Measurements from ENCODE around the gene MEF2D. TPM values are rescaled to one million over a fixed set of nuclear protein-coding genes. Genes with fewer than 3 reads are reported as not detected.

MEF2D gene
- polyA plus RNA-seq, 1 donor (not counting 4 experiments of a cell fraction or from before 2014, with no cell fraction given), result 9.3 TPM

DNA sequence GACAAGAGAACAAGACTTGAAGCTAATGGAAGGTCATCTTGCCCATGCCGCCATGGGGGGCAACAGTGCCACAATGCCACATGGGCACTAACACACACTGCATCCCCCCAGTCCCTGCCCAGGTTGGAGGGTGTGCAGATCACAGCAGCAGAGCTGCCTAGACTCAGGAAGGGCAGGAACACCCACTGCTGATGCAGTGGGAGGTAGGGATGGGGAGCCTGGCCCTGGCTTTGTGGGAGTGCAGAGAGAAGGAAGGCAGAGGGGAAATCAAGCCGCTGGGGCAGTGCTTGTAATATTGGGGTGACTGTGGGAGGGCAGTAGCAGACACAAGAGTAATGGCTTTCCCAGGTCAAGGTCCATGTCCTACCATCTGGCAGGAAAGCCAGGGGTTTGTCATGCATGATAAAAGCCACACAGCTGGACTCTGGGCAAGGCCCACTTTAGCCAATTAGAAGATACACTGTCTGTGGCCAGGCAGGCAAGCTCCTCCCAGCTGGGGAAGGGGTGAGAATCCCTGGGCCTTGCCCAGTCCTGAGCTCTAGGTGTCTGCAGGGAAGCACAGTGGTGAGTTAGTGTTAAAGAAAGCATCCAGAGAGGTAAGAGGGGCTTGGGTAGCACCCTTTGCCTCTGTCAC lies 25.4 kb upstream of the MEF2D start:
- no peaks in the 10 kb centered on the region for H3K4me1 ChIP-seq (ENCODE audit: control insufficient read depth, extremely low read depth, insufficient read depth, low read length)
- FAIRE-seq (no peak), DNase-seq (ENCODE audit: low read depth, low spot score) (no peak)
- dilution Hi-C loops (cut with MboI; ENCODE audit: extremely low pct_ligation_motif_present, low sequenced_read_pairs), result no loop called here
- no peaks in the 10 kb centered on the region for H3K27me3 ChIP-seq (ENCODE audit: control insufficient read depth, extremely low read depth, insufficient read depth, low read length)
- H4K20me1 ChIP-seq (ENCODE audit: control insufficient read depth, extremely low read depth, insufficient read depth, low read length), result no peaks in the 10 kb centered on the region
- H3K9ac ChIP-seq (ENCODE audit: control insufficient read depth, extremely low read depth, insufficient read depth, low read length), result no peak overlapping the region
- H3K4me3 ChIP-seq (ENCODE audit: control insufficient read depth in 2 of 3, extremely low read depth in 1 of 3, insufficient read depth in 2 of 3, low read depth in 1 of 3, low read length in 3 of 3), result no peak overlapping the region
- TF ChIP-seq, protein P1, sequence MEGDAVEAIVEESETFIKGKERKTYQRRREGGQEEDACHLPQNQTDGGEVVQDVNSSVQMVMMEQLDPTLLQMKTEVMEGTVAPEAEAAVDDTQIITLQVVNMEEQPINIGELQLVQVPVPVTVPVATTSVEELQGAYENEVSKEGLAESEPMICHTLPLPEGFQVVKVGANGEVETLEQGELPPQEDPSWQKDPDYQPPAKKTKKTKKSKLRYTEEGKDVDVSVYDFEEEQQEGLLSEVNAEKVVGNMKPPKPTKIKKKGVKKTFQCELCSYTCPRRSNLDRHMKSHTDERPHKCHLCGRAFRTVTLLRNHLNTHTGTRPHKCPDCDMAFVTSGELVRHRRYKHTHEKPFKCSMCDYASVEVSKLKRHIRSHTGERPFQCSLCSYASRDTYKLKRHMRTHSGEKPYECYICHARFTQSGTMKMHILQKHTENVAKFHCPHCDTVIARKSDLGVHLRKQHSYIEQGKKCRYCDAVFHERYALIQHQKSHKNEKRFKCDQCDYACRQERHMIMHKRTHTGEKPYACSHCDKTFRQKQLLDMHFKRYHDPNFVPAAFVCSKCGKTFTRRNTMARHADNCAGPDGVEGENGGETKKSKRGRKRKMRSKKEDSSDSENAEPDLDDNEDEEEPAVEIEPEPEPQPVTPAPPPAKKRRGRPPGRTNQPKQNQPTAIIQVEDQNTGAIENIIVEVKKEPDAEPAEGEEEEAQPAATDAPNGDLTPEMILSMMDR (optimal IDR thresholded peaks at IDR 0.05 in 1 of 3, IDR thresholded peaks at IDR 0.05 in 1 of 3, conservative IDR thresholded peaks at IDR 0.05 in 1 of 3; ENCODE audit: extremely low read depth in 1 of 3, insufficient read depth in 2 of 3, low read length in 3 of 3), result no peak
- TF ChIP-seq EZH2 (IDR thresholded peaks at IDR 0.05; ENCODE audit: low read length), result no peak
- H2AFZ ChIP-seq (ENCODE audit: control insufficient read depth, low read length), result no peak overlapping the region
- H3K36me3 ChIP-seq (ENCODE audit: control insufficient read depth in 2 of 2, extremely low read depth in 1 of 2, insufficient read depth in 2 of 2, low read length in 2 of 2), result peaks cover 0 to 29% of the 10 kb centered on the region in 2 experiments
- no peaks in the 10 kb centered on the region for H3K79me2 ChIP-seq (ENCODE audit: control insufficient read depth, insufficient read depth, low read length)
- H3K27ac ChIP-seq (ENCODE audit: control insufficient read depth, insufficient read depth, low read length), result no peak overlapping the region
- no peak overlapping the region for H3K4me2 ChIP-seq (ENCODE audit: control insufficient read depth, extremely low read depth, insufficient read depth, low read depth, low read length)
- no peaks in the 10 kb centered on the region for H3K9me1 ChIP-seq (ENCODE audit: control insufficient read depth, extremely low read depth, insufficient read depth, low read length)
- H3K9me3 ChIP-seq (ENCODE audit: control insufficient read depth, low read depth, low read length), result no peaks in the 10 kb centered on the region

DNA sequence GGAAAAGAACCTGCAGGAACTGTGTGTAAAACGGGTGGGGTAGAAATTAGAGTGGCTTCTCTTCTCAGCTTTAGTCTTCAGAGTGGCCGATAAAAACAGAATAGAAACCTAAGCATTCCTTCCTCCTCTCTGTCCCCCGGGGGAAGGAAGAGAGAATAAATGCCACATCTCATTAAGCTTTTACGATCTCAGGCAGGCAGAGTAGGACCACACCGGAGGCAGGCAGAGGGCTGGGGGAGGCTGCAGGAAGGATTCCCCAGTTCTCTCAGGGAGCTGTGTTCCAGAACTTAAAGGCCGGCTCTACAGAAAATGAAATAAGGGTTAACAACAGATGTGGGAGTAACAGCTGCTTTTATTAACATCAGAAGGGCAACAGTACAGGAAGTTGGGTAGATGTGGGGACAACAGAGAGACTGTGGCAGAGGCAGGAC lies 24.5 kb upstream of the MEF2D start:
- H3K4me1 ChIP-seq (ENCODE audit: control insufficient read depth, extremely low read depth, insufficient read depth, low read length), result no peaks in the 10 kb centered on the region
- H4K20me1 ChIP-seq (ENCODE audit: control insufficient read depth, extremely low read depth, insufficient read depth, low read length), result no peaks in the 10 kb centered on the region
- dilution Hi-C loops (cut with MboI; ENCODE audit: extremely low pct_ligation_motif_present, low sequenced_read_pairs), result no loop called here
- H3K36me3 ChIP-seq (ENCODE audit: control insufficient read depth in 2 of 2, extremely low read depth in 1 of 2, insufficient read depth in 2 of 2, low read length in 2 of 2), result peaks cover 0 to 20% of the 10 kb centered on the region in 2 experiments
- FAIRE-seq (no peak), DNase-seq (ENCODE audit: low read depth, low spot score) (no peak)
- H3K9me3 ChIP-seq (ENCODE audit: control insufficient read depth, low read depth, low read length), result no peaks in the 10 kb centered on the region
- H3K79me2 ChIP-seq (ENCODE audit: control insufficient read depth, insufficient read depth, low read length), result no peaks in the 10 kb centered on the region
- TF ChIP-seq EZH2 (IDR thresholded peaks at IDR 0.05; ENCODE audit: low read length), result no peak
- TF ChIP-seq, protein P1 (optimal IDR thresholded peaks at IDR 0.05 in 1 of 3, IDR thresholded peaks at IDR 0.05 in 1 of 3, conservative IDR thresholded peaks at IDR 0.05 in 1 of 3; ENCODE audit: extremely low read depth in 1 of 3, insufficient read depth in 2 of 3, low read length in 3 of 3), result no peak
- H2AFZ ChIP-seq (ENCODE audit: control insufficient read depth, low read length), result no peak overlapping the region
- H3K9ac ChIP-seq (ENCODE audit: control insufficient read depth, extremely low read depth, insufficient read depth, low read length), result no peak overlapping the region
- no peaks in the 10 kb centered on the region for H3K27me3 ChIP-seq (ENCODE audit: control insufficient read depth, extremely low read depth, insufficient read depth, low read length)
- no peak overlapping the region for H3K4me3 ChIP-seq (ENCODE audit: control insufficient read depth in 2 of 3, extremely low read depth in 1 of 3, insufficient read depth in 2 of 3, low read depth in 1 of 3, low read length in 3 of 3)
- no peaks in the 10 kb centered on the region for H3K9me1 ChIP-seq (ENCODE audit: control insufficient read depth, extremely low read depth, insufficient read depth, low read length)
- no peak overlapping the region for H3K27ac ChIP-seq (ENCODE audit: control insufficient read depth, insufficient read depth, low read length)
- no peak overlapping the region for H3K4me2 ChIP-seq (ENCODE audit: control insufficient read depth, extremely low read depth, insufficient read depth, low read depth, low read length)

All from keratinocyte (primary cell).